PC-3 (cell line): Measurements from ENCODE around the gene PPHLN1. TPM values are rescaled to one million over a fixed set of nuclear protein-coding genes. Genes with fewer than 3 reads are reported as not detected.
A peak's percentile ranks its signal among the peaks of the same experiment; 100 is the strongest.

Experiments used
- ATAC-seq: fragments of 200-7000 bp; cut with Tn5 transposase; 2 replicates; pipeline ENCODE4 v1.9.1; 2020; ENCODE audit warnings: mild to moderate bottlenecking, moderate library complexity
- BruUV-seq: library from RNA; stranded (reverse); fragments of 400-500 nt; replicated peaks from 2 replicates; lab custom pipeline; 2021; lab: Mats Ljungman, UMichigan
- CTCF ChIA-PET: fragments of 300-600 bp; sonication (Branson Sonifier 250); formaldehyde crosslinking; loops from one replicate; lab custom pipeline; 2022; ENCODE audit warnings: antibody characterized with exemption; lab: Charles Lee
- POLR2A ChIA-PET: fragments of 300-600 bp; sonication (Branson Sonifier 250); formaldehyde crosslinking; loops from one replicate; lab custom pipeline; 2022; ENCODE audit warnings: antibody characterized with exemption; ENCODE audit not compliant: unreplicated experiment; lab: Charles Lee
- DNase-seq: peaks from one replicate; pipeline ENCODE4 v3.0.0-alpha.2; 2015
- H2AFZ ChIP-seq: fragments of 300-600 bp; sonication (generic); 2 replicates; pipeline ENCODE4 v1.6.0; 2016; ENCODE audit warnings: antibody characterized with exemption, low read length
- H3F3A ChIP-seq: fragments of 300-600 bp; sonication (generic); one replicate; pipeline ENCODE4 v1.6.0; 2017; ENCODE audit warnings: antibody characterized with exemption, low read length, control low read depth, mild to moderate bottlenecking; ENCODE audit not compliant: unreplicated experiment
- H3K27ac ChIP-seq: fragments of 300-600 bp; sonication (generic); 2 replicates; pipeline ENCODE4 v1.5.1; 2016; ENCODE audit warnings: mild to moderate bottlenecking, low read length
- H3K27me3 ChIP-seq: fragments of 300-600 bp; sonication (generic); 2 replicates; pipeline ENCODE4 v1.6.1; 2016; ENCODE audit warnings: low read length, mixed read lengths
- H3K36me3 ChIP-seq: fragments of 300-600 bp; sonication (generic); 2 replicates; pipeline ENCODE4 v1.6.1; 2016; ENCODE audit warnings: low read depth, mixed run types, low read length, mixed read lengths
- H3K4me1 ChIP-seq: fragments of 300-600 bp; sonication (generic); 2 replicates; pipeline ENCODE4 v1.5.1; 2016; ENCODE audit warnings: low read length; ENCODE audit not compliant: insufficient read depth
- H3K4me2 ChIP-seq: fragments of 300-600 bp; sonication (generic); 2 replicates; pipeline ENCODE4 v1.6.0; 2016; ENCODE audit warnings: low read length
- H3K4me3 ChIP-seq: fragments of 300-600 bp; sonication (generic); 2 replicates; pipeline ENCODE4 v1.5.1; 2016; ENCODE audit warnings: mild to moderate bottlenecking, low read length, mixed read lengths
- H3K79me2 ChIP-seq: fragments of 300-600 bp; sonication (generic); 2 replicates; pipeline ENCODE4 v1.6.1; 2017; ENCODE audit warnings: low read length, mixed read lengths
- H3K9ac ChIP-seq: fragments of 300-600 bp; sonication (generic); 2 replicates; pipeline ENCODE4 v1.6.0; 2016; ENCODE audit warnings: mild to moderate bottlenecking, low read length
- H3K9me2 ChIP-seq: fragments of 300-600 bp; sonication (generic); replicated peaks from 2 replicates; pipeline ENCODE4 v1.6.1; 2016; ENCODE audit warnings: mixed run types, low read length, mixed read lengths
- H3K9me3 ChIP-seq: fragments of 300-600 bp; sonication (generic); 2 replicates; pipeline ENCODE4 v1.6.1; 2016; ENCODE audit warnings: low read length, mixed read lengths
- H4K20me1 ChIP-seq: fragments of 300-600 bp; sonication (generic); 2 replicates; pipeline ENCODE4 v1.6.1; 2016; ENCODE audit warnings: low read length, mixed read lengths
- EZH2 ChIP-seq: fragments of 300-600 bp; sonication (generic); IDR thresholded peaks from one replicate; pipeline ENCODE4 v1.6.1; 2017; ENCODE audit warnings: antibody characterized with exemption, mild to moderate bottlenecking, low read length; ENCODE audit not compliant: unreplicated experiment
- EZH2phosphoT487 ChIP-seq: fragments of 300-600 bp; sonication (generic); IDR thresholded peaks from 2 replicates; pipeline ENCODE4 v1.6.1; 2018; ENCODE audit warnings: mild to moderate bottlenecking, antibody characterized with exemption, low read length, borderline replicate concordance
- intact Hi-C: fragments of 100-400 bp; cut with micrococcal nuclease; formaldehyde crosslinking; loops from 2 replicates; pipeline ENCODE4 v1.9.0; 2023
- total RNA-seq: library from RNA; depleted of rRNA; stranded (reverse); fragments of >200 nt; gene quantifications from 2 replicates; pipeline ENCODE4 v1.2.3, GENCODE V29; 2014
- TF ChIP-seq, protein P1 (sequence below): fragments of 300-600 bp; sonication (generic); conservative IDR thresholded peaks from 2 replicates; pipeline ENCODE4 v1.5.1; 2017; ENCODE audit warnings: antibody characterized with exemption, low read depth, mild to moderate bottlenecking, low read length

PPHLN1 gene
- total RNA-seq, 1 experiment from 2014 or later = 82.0 TPM

DNA sequence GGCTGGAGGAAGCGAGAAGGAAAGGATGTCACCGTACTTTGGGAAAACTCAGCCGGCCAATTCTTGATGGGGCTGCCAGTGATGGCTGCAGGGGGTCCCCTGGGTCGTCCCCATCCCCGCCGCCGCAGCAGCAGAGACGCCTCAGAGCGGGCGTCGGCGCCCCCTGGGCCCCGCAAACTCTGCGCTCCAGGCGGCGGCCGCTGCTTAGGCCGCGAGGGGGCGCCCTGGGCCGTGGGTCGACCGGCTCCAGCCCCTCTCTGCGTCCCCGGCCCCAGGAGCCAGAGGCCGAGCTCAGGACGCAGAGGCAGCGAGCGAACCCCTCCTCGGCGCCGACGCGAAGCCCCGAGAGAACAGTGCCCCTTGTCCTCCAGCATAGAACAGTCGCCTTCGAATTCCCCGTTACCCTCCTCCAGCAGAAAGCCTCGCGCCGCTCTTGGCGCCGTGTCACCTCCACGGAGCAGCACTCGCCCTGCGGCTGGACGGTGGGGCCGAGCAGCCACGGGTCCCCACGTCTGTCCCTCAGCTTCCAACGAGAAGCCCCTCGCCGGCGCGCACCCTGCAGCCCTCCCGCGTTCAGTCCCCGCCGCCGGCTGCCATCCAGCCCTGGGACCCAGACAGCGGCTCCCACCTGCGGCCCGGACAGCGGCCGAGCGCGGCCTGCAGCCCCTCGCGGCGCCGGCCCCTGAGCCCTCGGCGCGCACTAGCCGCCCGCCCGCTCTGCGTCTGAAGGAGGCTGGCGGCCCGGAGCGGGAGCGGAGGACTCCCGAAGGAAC lies 157.0 kb downstream of the PPHLN1 start:
- Histone ChIP-seq H3K27ac (peak overlapping the region; percentile 54), H3K4me2 (peak overlapping the region; percentile 93), H4K20me1 (no peaks in the 10 kb centered on the region; the same call in 1 of the 2 replicates), H3K36me3 (no peaks in the 10 kb centered on the region), H3K9ac (peak overlapping the region; percentile 47), H3K79me2 (peaks cover 56% of the 10 kb centered on the region), H3F3A (no peaks in the 10 kb centered on the region), H3K9me3 (no peaks in the 10 kb centered on the region), H3K9me2 (no peaks in the 10 kb centered on the region), H3K4me3 (peak overlapping the region; percentile 78), H2AFZ (peak overlapping the region; percentile 91), H3K4me1 (peaks cover 18% of the 10 kb centered on the region; the same call in 1 of the 2 replicates), H3K27me3 (no peaks in the 10 kb centered on the region)
- TF ChIP-seq, protein P1, sequence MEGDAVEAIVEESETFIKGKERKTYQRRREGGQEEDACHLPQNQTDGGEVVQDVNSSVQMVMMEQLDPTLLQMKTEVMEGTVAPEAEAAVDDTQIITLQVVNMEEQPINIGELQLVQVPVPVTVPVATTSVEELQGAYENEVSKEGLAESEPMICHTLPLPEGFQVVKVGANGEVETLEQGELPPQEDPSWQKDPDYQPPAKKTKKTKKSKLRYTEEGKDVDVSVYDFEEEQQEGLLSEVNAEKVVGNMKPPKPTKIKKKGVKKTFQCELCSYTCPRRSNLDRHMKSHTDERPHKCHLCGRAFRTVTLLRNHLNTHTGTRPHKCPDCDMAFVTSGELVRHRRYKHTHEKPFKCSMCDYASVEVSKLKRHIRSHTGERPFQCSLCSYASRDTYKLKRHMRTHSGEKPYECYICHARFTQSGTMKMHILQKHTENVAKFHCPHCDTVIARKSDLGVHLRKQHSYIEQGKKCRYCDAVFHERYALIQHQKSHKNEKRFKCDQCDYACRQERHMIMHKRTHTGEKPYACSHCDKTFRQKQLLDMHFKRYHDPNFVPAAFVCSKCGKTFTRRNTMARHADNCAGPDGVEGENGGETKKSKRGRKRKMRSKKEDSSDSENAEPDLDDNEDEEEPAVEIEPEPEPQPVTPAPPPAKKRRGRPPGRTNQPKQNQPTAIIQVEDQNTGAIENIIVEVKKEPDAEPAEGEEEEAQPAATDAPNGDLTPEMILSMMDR = peak; percentile 94
- TF ChIP-seq EZH2 = no peak
- no peak for TF ChIP-seq EZH2phosphoT487
- CTCF ChIA-PET = interaction anchor here (0.6 to 2.2 kb wide), 9 partner anchors 9 to 799 kb away, joined by 3 to 19 read pairs (median 4); no protein-coding TSS in a partner anchor
- no TSS peak for BruUV-seq
- DNase-seq (peak; percentile 73), ATAC-seq (peak; percentile 82)
- POLR2A ChIA-PET = interaction anchor here (0.7 kb wide), 1 partner anchor 795 kb away, joined by 12 read pairs; no protein-coding TSS in a partner anchor
- intact Hi-C loops = loop anchor here (1.0 to 10.0 kb wide), 6 partner anchors 86 to 854 kb away; partner anchors contain the start of gene PRICKLE1

DNA sequence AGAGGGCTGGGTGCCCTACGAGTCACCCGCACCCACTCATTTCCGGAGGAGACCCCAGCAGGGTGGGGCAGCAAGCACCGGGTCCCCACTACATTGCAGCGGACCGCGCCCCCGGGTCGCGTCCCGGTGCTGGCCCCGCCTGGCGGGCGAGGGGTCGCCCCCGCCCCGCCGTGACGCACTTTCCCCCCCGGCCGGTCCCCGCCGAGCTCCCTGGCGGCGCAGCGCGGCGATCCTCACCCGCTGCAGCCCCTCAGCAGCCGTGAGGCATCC lies 157.5 kb downstream of the PPHLN1 start:
- H3K4me1 ChIP-seq = peaks cover 18% of the 10 kb centered on the region; the same call in 1 of the 2 replicates
- peak overlapping the region; percentile 91 for H2AFZ ChIP-seq
- peak overlapping the region; percentile 47 for H3K9ac ChIP-seq
- CTCF ChIA-PET = interaction anchor here (0.6 to 2.2 kb wide), 10 partner anchors 78 to 1833 kb away, joined by 3 to 19 read pairs (median 4); no protein-coding TSS in a partner anchor
- POLR2A ChIA-PET = interaction anchor here (0.6 to 0.7 kb wide), 3 partner anchors 22 to 794 kb away, joined by 3 to 12 read pairs (median 4); no protein-coding TSS in a partner anchor
- H3K9me3 ChIP-seq = no peaks in the 10 kb centered on the region
- BruUV-seq = no TSS peak
- peak overlapping the region; percentile 78 for H3K4me3 ChIP-seq
- TF ChIP-seq EZH2phosphoT487 = no peak
- intact Hi-C loops = loop anchor here (2.0 to 10.0 kb wide), 4 partner anchors 104 to 853 kb away; partner anchors contain the start of gene PRICKLE1
- H3K79me2 ChIP-seq = peaks cover 51% of the 10 kb centered on the region
- peak overlapping the region; percentile 93 for H3K4me2 ChIP-seq
- no peaks in the 10 kb centered on the region for H3K9me2 ChIP-seq
- DNase-seq = peak; percentile 38
- no peaks in the 10 kb centered on the region for H3K36me3 ChIP-seq
- no peak overlapping the region for H3K27ac ChIP-seq
- H3F3A ChIP-seq = no peaks in the 10 kb centered on the region
- no peaks in the 10 kb centered on the region; the same call in 1 of the 2 replicates for H4K20me1 ChIP-seq
- ATAC-seq = peak; percentile 25
- no peaks in the 10 kb centered on the region for H3K27me3 ChIP-seq

DNA sequence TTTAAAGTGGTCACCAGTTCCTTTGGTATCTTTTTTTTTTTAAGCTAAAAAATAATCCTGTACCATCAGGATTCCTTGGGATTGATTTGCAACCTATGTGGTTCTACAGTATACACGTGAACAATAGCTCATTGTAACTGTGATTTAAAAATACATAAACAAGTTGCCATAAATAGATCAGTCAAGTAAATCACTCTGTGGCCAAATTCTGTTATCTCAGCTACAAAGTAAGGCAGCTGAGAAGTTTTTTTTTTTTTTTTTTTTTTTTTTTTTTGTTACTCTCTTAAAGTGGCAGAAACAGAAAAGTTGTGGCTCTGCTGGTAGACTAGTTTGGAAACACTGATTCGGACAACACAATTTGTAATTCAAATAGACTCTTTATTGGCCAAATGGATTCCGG lies 159.0 kb downstream of the PPHLN1 start:
- ATAC-seq = no peak
- H4K20me1 ChIP-seq = no peaks in the 10 kb centered on the region
- no peaks in the 10 kb centered on the region for H3K36me3 ChIP-seq
- H3K9me2 ChIP-seq = no peaks in the 10 kb centered on the region
- no peak overlapping the region for H3K27ac ChIP-seq
- CTCF ChIA-PET = interaction anchor here (1.0 to 2.2 kb wide), 3 partner anchors 796 to 853 kb away, joined by 4 to 11 read pairs (median 6); no protein-coding TSS in a partner anchor
- no TSS peak for BruUV-seq
- intact Hi-C loops = loop anchor here (2.0 to 10.0 kb wide), 3 partner anchors 102 to 680 kb away; partner anchors contain the start of gene PRICKLE1
- peak overlapping the region; percentile 93 for H3K4me2 ChIP-seq
- TF ChIP-seq, protein P1 = no peak
- H3K4me3 ChIP-seq = peak overlapping the region; percentile 78; the same call in 1 of the 2 replicates
- H3K27me3 ChIP-seq = no peaks in the 10 kb centered on the region
- H3K9ac ChIP-seq = no peak overlapping the region
- H3F3A ChIP-seq = no peaks in the 10 kb centered on the region
- peaks cover 36% of the 10 kb centered on the region for H3K79me2 ChIP-seq
- H3K4me1 ChIP-seq = peaks cover 18% of the 10 kb centered on the region; the same call in 1 of the 2 replicates
- no peak for DNase-seq
- H2AFZ ChIP-seq = no peak overlapping the region
- POLR2A ChIA-PET = interaction anchor here (0.6 kb wide), 1 partner anchor 831 kb away, joined by 8 read pairs; no protein-coding TSS in a partner anchor
- H3K9me3 ChIP-seq = no peaks in the 10 kb centered on the region
